Measurements from ENCODE around the gene HS3ST2. TPM values are rescaled to one million over a fixed set of nuclear protein-coding genes. Genes with fewer than 3 reads are reported as not detected.

Gene HS3ST2
- total and polyA plus RNA-seq, 5 donors from 2014 or later, result not detected

GRCh38 chr16:22789281-22789945 is 24.5 kb upstream of the HS3ST2 start:
- H3K9me3 ChIP-seq (ENCODE audit: control insufficient read depth in 2 of 2, low read length in 2 of 2), result peaks cover 0 to 6% of the 10 kb centered on the region in 2 experiments
- no peak overlapping the region for H3K4me3 Mint-ChIP-seq
- peaks cover 4% of the 10 kb centered on the region for H3K27me3 ChIP-seq (ENCODE audit: control insufficient read depth, insufficient read depth, low read length)
- H3K9me3 Mint-ChIP-seq, result peaks cover 0 to 9% (median 4%) of the 10 kb centered on the region in 7 donors
- no peak for ATAC-seq (ENCODE audit: low read depth in 2 of 2)
- no peaks in the 10 kb centered on the region for H3K4me1 ChIP-seq (ENCODE audit: control insufficient read depth, insufficient read depth, low read length, poor library complexity, severe bottlenecking)
- H3K36me3 ChIP-seq (ENCODE audit: control insufficient read depth, insufficient read depth, low read length), result no peaks in the 10 kb centered on the region
- no peaks in the 10 kb centered on the region for H3K36me3 Mint-ChIP-seq
- H3K4me3 ChIP-seq (ENCODE audit: low read depth, low read length), result no peak overlapping the region
- no peak overlapping the region for H3K27ac Mint-ChIP-seq
- H3K27me3 Mint-ChIP-seq, result peaks cover 9% of the 10 kb centered on the region
- no peak overlapping the region for H3K27ac ChIP-seq (ENCODE audit: insufficient read depth, low read length, poor library complexity, severe bottlenecking)
- no peak for DNase-seq
- H3K4me1 Mint-ChIP-seq, result no peaks in the 10 kb centered on the region

DNA sequence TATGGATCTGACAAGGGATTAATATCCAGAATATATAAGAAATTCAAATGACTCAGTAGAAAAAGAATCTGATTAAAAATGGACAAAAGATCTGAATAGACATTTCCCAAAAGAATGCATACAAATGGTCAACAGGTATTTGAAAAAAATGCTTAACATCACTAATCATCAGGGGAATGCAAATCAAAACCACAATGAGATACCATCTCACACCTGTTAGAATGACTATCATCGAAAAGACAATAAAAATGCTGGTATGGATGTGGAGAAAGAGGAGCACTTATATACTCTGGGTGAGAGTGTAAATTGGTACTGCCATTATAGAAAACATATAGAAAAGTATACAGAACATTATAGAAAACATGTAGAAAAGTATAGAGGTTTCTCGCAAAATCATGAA is 16.4 kb upstream of the HS3ST2 start:
- H3K27ac ChIP-seq (ENCODE audit: insufficient read depth, low read length, poor library complexity, severe bottlenecking), result no peak overlapping the region
- Mint-ChIP-seq H3K36me3 (peaks cover 3% of the 10 kb centered on the region), H3K27me3 (peaks cover 25% of the 10 kb centered on the region), H3K9me3 (peaks cover 0 to 13% (median 4%) of the 10 kb centered on the region in 7 donors), H3K4me3 (no peak overlapping the region), H3K27ac (no peak overlapping the region), H3K4me1 (no peaks in the 10 kb centered on the region)
- no peak overlapping the region for H3K4me3 ChIP-seq (ENCODE audit: low read depth, low read length)
- peaks cover 0 to 10% of the 10 kb centered on the region in 2 experiments for H3K9me3 ChIP-seq (ENCODE audit: control insufficient read depth in 2 of 2, low read length in 2 of 2)
- H3K27me3 ChIP-seq (ENCODE audit: control insufficient read depth, insufficient read depth, low read length), result peaks cover 1% of the 10 kb centered on the region
- ATAC-seq (ENCODE audit: low read depth in 2 of 2) (no peak), DNase-seq (no peak)
- H3K4me1 ChIP-seq (ENCODE audit: control insufficient read depth, insufficient read depth, low read length, poor library complexity, severe bottlenecking), result no peaks in the 10 kb centered on the region
- no peaks in the 10 kb centered on the region for H3K36me3 ChIP-seq (ENCODE audit: control insufficient read depth, insufficient read depth, low read length)

DNA sequence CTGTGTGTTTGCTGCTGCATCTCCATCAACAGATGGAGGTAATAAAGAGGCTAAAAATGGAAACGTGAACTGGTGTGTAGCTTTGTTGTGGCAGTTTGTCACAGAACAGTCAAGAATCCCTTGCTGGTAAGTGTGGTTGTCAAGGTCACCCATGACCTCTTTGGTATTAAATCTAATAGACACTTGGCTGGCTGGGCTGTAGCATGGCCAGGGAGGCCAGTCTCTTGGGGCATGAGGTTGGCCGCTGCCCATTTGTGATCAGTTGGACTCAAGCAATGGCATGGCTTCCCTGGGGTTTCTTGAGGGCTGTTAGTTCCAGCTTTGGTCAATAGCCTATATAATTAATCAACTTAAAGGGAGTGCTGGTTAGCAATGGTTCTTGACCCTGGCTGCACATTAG is 14.8 kb upstream of the HS3ST2 start:
- DNase-seq (no peak), ATAC-seq (ENCODE audit: low read depth in 2 of 2) (no peak)
- Mint-ChIP-seq H3K4me1 (no peaks in the 10 kb centered on the region), H3K27ac (no peak overlapping the region), H3K27me3 (peaks cover 25% of the 10 kb centered on the region), H3K9me3 (peaks cover 0 to 9% (median 4%) of the 10 kb centered on the region in 7 donors), H3K36me3 (peaks cover 3% of the 10 kb centered on the region), H3K4me3 (no peak overlapping the region)
- Histone ChIP-seq H3K4me3 (ENCODE audit: low read depth, low read length) (no peak overlapping the region), H3K27ac (ENCODE audit: insufficient read depth, low read length, poor library complexity, severe bottlenecking) (no peak overlapping the region), H3K9me3 (ENCODE audit: control insufficient read depth in 2 of 2, low read length in 2 of 2) (peaks cover 0 to 7% of the 10 kb centered on the region in 2 experiments), H3K27me3 (ENCODE audit: control insufficient read depth, insufficient read depth, low read length) (peaks cover 2% of the 10 kb centered on the region), H3K36me3 (ENCODE audit: control insufficient read depth, insufficient read depth, low read length) (no peaks in the 10 kb centered on the region), H3K4me1 (ENCODE audit: control insufficient read depth, insufficient read depth, low read length, poor library complexity, severe bottlenecking) (no peaks in the 10 kb centered on the region)

- Histone ChIP-seq H3K9me3 (ENCODE audit: control insufficient read depth in 2 of 2, low read length in 2 of 2) (no peaks in the 10 kb centered on the region), H3K4me1 (ENCODE audit: control insufficient read depth, insufficient read depth, low read length, poor library complexity, severe bottlenecking) (no peaks in the 10 kb centered on the region), H3K4me3 (ENCODE audit: low read depth, low read length) (no peak overlapping the region), H3K27me3 (ENCODE audit: control insufficient read depth, insufficient read depth, low read length) (peaks cover 4% of the 10 kb centered on the region), H3K36me3 (ENCODE audit: control insufficient read depth, insufficient read depth, low read length) (no peaks in the 10 kb centered on the region), H3K27ac (ENCODE audit: insufficient read depth, low read length, poor library complexity, severe bottlenecking) (no peak overlapping the region)
- no peak for ATAC-seq (ENCODE audit: low read depth in 2 of 2)
- no peak for DNase-seq
- H3K27ac Mint-ChIP-seq, result no peak overlapping the region
- no peaks in the 10 kb centered on the region for H3K36me3 Mint-ChIP-seq
- H3K4me3 Mint-ChIP-seq, result no peak overlapping the region
- peaks cover 4% of the 10 kb centered on the region for H3K27me3 Mint-ChIP-seq
- H3K9me3 Mint-ChIP-seq, result no peaks in the 10 kb centered on the region
- H3K4me1 Mint-ChIP-seq, result no peaks in the 10 kb centered on the region
Observed at GRCh38 chr16:22804893-22805292, 9.1 kb upstream of the HS3ST2 start.

- H3K9me3 Mint-ChIP-seq, result no peaks in the 10 kb centered on the region
Observed at GRCh38 chr16:22805326-22805725, 8.6 kb upstream of the HS3ST2 start.

DNA sequence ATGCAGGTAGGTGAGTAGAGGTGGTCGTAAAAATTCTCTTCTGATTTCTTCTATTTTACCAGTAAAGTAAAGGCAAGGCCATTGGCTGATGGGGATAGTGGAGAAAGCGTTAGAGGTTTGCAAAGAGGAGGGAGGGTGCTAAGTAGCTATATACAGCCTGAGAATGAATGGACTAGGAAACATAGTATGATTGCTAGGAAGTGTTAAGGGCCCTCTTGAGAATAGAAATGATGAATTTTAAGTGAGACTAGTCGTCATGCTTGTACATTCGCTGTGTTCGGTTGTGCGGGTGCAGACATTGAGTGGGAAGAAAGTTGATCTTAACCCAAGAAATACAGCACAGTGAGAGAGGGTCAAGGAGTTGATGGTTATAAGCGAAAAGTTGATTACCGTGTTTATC is 7.2 kb upstream of the HS3ST2 start:
- Mint-ChIP-seq H3K27ac (no peak overlapping the region), H3K36me3 (no peaks in the 10 kb centered on the region), H3K4me1 (no peaks in the 10 kb centered on the region), H3K27me3 (peaks cover 17% of the 10 kb centered on the region), H3K4me3 (no peak overlapping the region), H3K9me3 (no peaks in the 10 kb centered on the region)
- ATAC-seq (ENCODE audit: low read depth in 2 of 2) (no peak), DNase-seq (no peak)
- H3K4me3 ChIP-seq (ENCODE audit: low read depth, low read length), result no peak overlapping the region
- H3K36me3 ChIP-seq (ENCODE audit: control insufficient read depth, insufficient read depth, low read length), result no peaks in the 10 kb centered on the region
- no peak overlapping the region for H3K27ac ChIP-seq (ENCODE audit: insufficient read depth, low read length, poor library complexity, severe bottlenecking)
- peaks cover 4% of the 10 kb centered on the region for H3K27me3 ChIP-seq (ENCODE audit: control insufficient read depth, insufficient read depth, low read length)
- no peaks in the 10 kb centered on the region for H3K9me3 ChIP-seq (ENCODE audit: control insufficient read depth in 2 of 2, low read length in 2 of 2)
- no peaks in the 10 kb centered on the region for H3K4me1 ChIP-seq (ENCODE audit: control insufficient read depth, insufficient read depth, low read length, poor library complexity, severe bottlenecking)

More at GRCh38 chr16:22805326-22805725, 8.6 kb upstream of the HS3ST2 start:
- DNase-seq (no peak), ATAC-seq (ENCODE audit: low read depth in 2 of 2) (no peak)
- Histone ChIP-seq H3K27me3 (ENCODE audit: control insufficient read depth, insufficient read depth, low read length) (peaks cover 4% of the 10 kb centered on the region), H3K4me1 (ENCODE audit: control insufficient read depth, insufficient read depth, low read length, poor library complexity, severe bottlenecking) (no peaks in the 10 kb centered on the region), H3K9me3 (ENCODE audit: control insufficient read depth in 2 of 2, low read length in 2 of 2) (no peaks in the 10 kb centered on the region), H3K36me3 (ENCODE audit: control insufficient read depth, insufficient read depth, low read length) (no peaks in the 10 kb centered on the region), H3K27ac (ENCODE audit: insufficient read depth, low read length, poor library complexity, severe bottlenecking) (no peak overlapping the region), H3K4me3 (ENCODE audit: low read depth, low read length) (no peak overlapping the region)
- Mint-ChIP-seq H3K27ac (no peak overlapping the region), H3K4me1 (no peaks in the 10 kb centered on the region), H3K36me3 (no peaks in the 10 kb centered on the region), H3K27me3 (peaks cover 4% of the 10 kb centered on the region), H3K4me3 (no peak overlapping the region)

- Mint-ChIP-seq H3K36me3 (no peaks in the 10 kb centered on the region), H3K27me3 (peaks cover 39% of the 10 kb centered on the region), H3K9me3 (peaks cover 0 to 3% (median 0%) of the 10 kb centered on the region in 7 donors), H3K4me1 (peaks cover 0 to 2% (median 0%) of the 10 kb centered on the region in 4 donors), H3K27ac (no peak overlapping the region), H3K4me3 (no peak overlapping the region)
- H3K9me3 ChIP-seq (ENCODE audit: control insufficient read depth in 2 of 2, low read length in 2 of 2), result no peaks in the 10 kb centered on the region
- DNase-seq (no peak), ATAC-seq (ENCODE audit: low read depth in 2 of 2) (no peak)
- H3K36me3 ChIP-seq (ENCODE audit: control insufficient read depth, insufficient read depth, low read length), result no peaks in the 10 kb centered on the region
- no peak overlapping the region for H3K27ac ChIP-seq (ENCODE audit: insufficient read depth, low read length, poor library complexity, severe bottlenecking)
- H3K27me3 ChIP-seq (ENCODE audit: control insufficient read depth, insufficient read depth, low read length), result peaks cover 6% of the 10 kb centered on the region
- no peaks in the 10 kb centered on the region for H3K4me1 ChIP-seq (ENCODE audit: control insufficient read depth, insufficient read depth, low read length, poor library complexity, severe bottlenecking)
- no peak overlapping the region for H3K4me3 ChIP-seq (ENCODE audit: low read depth, low read length)
Observed at GRCh38 chr16:22810226-22810625, 3.7 kb upstream of the HS3ST2 start.
